K562 (cell line): ENCODE results near the gene TRPV6. TPM values are rescaled to one million over a fixed set of nuclear protein-coding genes. Genes with fewer than 3 reads are reported as not detected.

Experiments used
- ATAC-seq: fragments of 200-7000 bp; cut with Tn5 transposase; 3 replicates; pipeline ENCODE4 v1.9.1; 2020; ENCODE audit warnings: moderate library complexity
- BruUV-seq: library from RNA; stranded (reverse); fragments of 400-500 nt; replicated peaks from 2 replicates; lab custom pipeline; 2021; lab: Mats Ljungman, UMichigan
- CTCF ChIA-PET: fragments of 300-600 bp; formaldehyde crosslinking; extraction: SDS; loops from one replicate; lab custom pipeline; 2021; ENCODE audit warnings: low intra/inter-chr PET ratio; lab: Yijun Ruan, JAX
- POLR2A ChIA-PET: fragments of 300-600, 350-650 bp; sonication (Branson Sonifier 250); formaldehyde crosslinking; extraction: SDS; loops from one replicate; lab custom pipeline; 2021; ENCODE audit warnings: antibody characterized with exemption, inconsistent platforms; lab: Yijun Ruan, JAX
- DNase-seq, 4 experiments: peaks; one replicate each; pipeline versions ENCODE4 v3.0.0 to v3.0.0-alpha.2; 2011 to 2018; ENCODE audit warnings: low spot score in 3 of 4, mixed read lengths in 3 of 4; ENCODE audit errors: extremely low read depth in 1 of 4
- FAIRE-seq: peaks from 2 replicates; lab custom pipeline; 2011; peaks lifted over from hg19 to GRCh38; lab: Jason Lieb, UNC
- H2AFZ ChIP-seq: 2 replicates; pipeline ENCODE4 v1.6.0; 2011; ENCODE audit warnings: low read depth, low read length, control low read depth, inconsistent platforms
- H3K27ac ChIP-seq: fragments of 200-600 bp; 3 replicates; pipeline ENCODE4 v1.8.0; 2011; ENCODE audit warnings: low read depth, mild to moderate bottlenecking, control low read depth, inconsistent platforms, low read length, moderate library complexity, mixed read lengths; ENCODE audit errors: extremely low read depth
- H3K27me3 ChIP-seq, 2 experiments: fragments of 300-600 bp in 1 of 2; 2 replicates in 1 of 2; 3 replicates in 1 of 2; pipeline versions ENCODE4 v1.6.0 to v1.8.0; 2011; ENCODE audit warnings: inconsistent platforms in 2 of 2, low read length in 2 of 2, mild to moderate bottlenecking in 1 of 2, mixed read lengths in 1 of 2, moderate library complexity in 1 of 2; ENCODE audit not compliant: control insufficient read depth in 2 of 2, insufficient read depth in 2 of 2
- H3K36me3 ChIP-seq: fragments of 300-600 bp; 3 replicates; pipeline ENCODE4 v1.8.0; 2011; ENCODE audit warnings: mild to moderate bottlenecking, low read length, inconsistent platforms; ENCODE audit not compliant: control insufficient read depth, insufficient read depth
- H3K4me1 ChIP-seq, 2 experiments: fragments of 200-600 bp in 1 of 2; replicated peaks in 1 of 2; 2 replicates in 1 of 2; 3 replicates in 1 of 2; pipeline versions ENCODE4 v1.5.1 to v1.8.0; 2011; ENCODE audit warnings: inconsistent platforms in 2 of 2, low read length in 2 of 2, mild to moderate bottlenecking in 1 of 2, mixed read lengths in 1 of 2, moderate library complexity in 1 of 2; ENCODE audit not compliant: control insufficient read depth in 2 of 2, insufficient read depth in 2 of 2
- H3K4me2 ChIP-seq: 2 replicates; pipeline ENCODE4 v1.6.1; 2011; ENCODE audit warnings: low read length, control low read depth, inconsistent platforms, mixed read lengths; ENCODE audit not compliant: insufficient read depth
- H3K4me3 ChIP-seq: fragments of 200-600 bp; sonication (generic), shearing (Covaris generic); 2 replicates; pipeline ENCODE4 v1.5.1; 2016; ENCODE audit warnings: control low read depth, inconsistent platforms
- H3K79me2 ChIP-seq: fragments of 200-600 bp; 3 replicates; pipeline ENCODE4 v1.8.0; 2011; ENCODE audit warnings: low read length, inconsistent platforms; ENCODE audit not compliant: control insufficient read depth, insufficient read depth
- H3K9ac ChIP-seq, 2 experiments: 2 replicates each; pipeline versions ENCODE4 v1.6.0 to v1.6.1; 2011; ENCODE audit warnings: low read depth in 2 of 2, low read length in 2 of 2, control low read depth in 1 of 2, inconsistent platforms in 1 of 2, mild to moderate bottlenecking in 1 of 2, mixed read lengths in 1 of 2; ENCODE audit not compliant: insufficient read depth in 1 of 2
- H3K9me1 ChIP-seq: one replicate; pipeline ENCODE4 v1.6.0; 2011; ENCODE audit warnings: inconsistent platforms, mild to moderate bottlenecking, low read length, moderate library complexity; ENCODE audit not compliant: control insufficient read depth, insufficient read depth
- H3K9me3 ChIP-seq: replicated peaks from 2 replicates; pipeline ENCODE4 v1.5.1; 2011; ENCODE audit warnings: low read depth, low read length, inconsistent platforms; ENCODE audit not compliant: control insufficient read depth, insufficient read depth
- H4K20me1 ChIP-seq: replicated peaks from 2 replicates; pipeline ENCODE4 v1.6.1; 2011; ENCODE audit warnings: low read length, inconsistent platforms, mixed read lengths; ENCODE audit not compliant: control insufficient read depth, insufficient read depth
- ASH1L ChIP-seq: fragments of 450-650 bp; IDR thresholded peaks from 2 replicates; pipeline ENCODE4 v1.6.1; 2018; ENCODE audit warnings: borderline replicate concordance, mild to moderate bottlenecking, low read depth; ENCODE audit not compliant: partially characterized antibody
- CBX2 ChIP-seq: fragments of 200-600 bp; sonication (generic); IDR thresholded peaks from one replicate; pipeline ENCODE4 v1.6.1; 2012; ENCODE audit warnings: mild to moderate bottlenecking, low read length, inconsistent platforms; ENCODE audit not compliant: insufficient read depth, poor library complexity, severe bottlenecking
- JUN ChIP-seq, 2 experiments: sonication (generic) in 1 of 2; formaldehyde crosslinking in 1 of 2; IDR thresholded peaks; 2 replicates each; pipeline versions ENCODE4 v1.6.1 to v1.8.0; 2012 to 2022; ENCODE audit warnings: borderline replicate concordance in 2 of 2, mild to moderate bottlenecking in 2 of 2, improper control_type of control experiment in 1 of 2, low read depth in 1 of 2, low read length in 1 of 2, missing genetic modification reagents in 1 of 2
- MEIS2 ChIP-seq: fragments of 450-650 bp; IDR thresholded peaks from 2 replicates; pipeline ENCODE4 v1.6.1; 2014; ENCODE audit warnings: mild to moderate bottlenecking; ENCODE audit not compliant: partially characterized antibody
- PML ChIP-seq: IDR thresholded peaks from 2 replicates; pipeline ENCODE4 v1.6.1; 2012; ENCODE audit warnings: low read length, inconsistent platforms
- POLR3G ChIP-seq: IDR thresholded peaks from 2 replicates; pipeline ENCODE4 v1.6.1; 2011; ENCODE audit not compliant: insufficient read length, insufficient replicate concordance; ENCODE audit errors: extremely low read depth
- TRIM24 ChIP-seq, 2 experiments: fragments of 450-650 bp; IDR thresholded peaks; 2 replicates each; pipeline ENCODE4 v1.6.1; 2016
- WHSC1 ChIP-seq: IDR thresholded peaks from one replicate; pipeline ENCODE4 v1.6.1; 2012; ENCODE audit warnings: low read length, control low read depth, inconsistent platforms
- XRCC5 ChIP-seq: fragments of 200-400 bp; formaldehyde crosslinking; IDR thresholded peaks from 2 replicates; pipeline ENCODE4 v1.6.1; 2017; ENCODE audit warnings: low read depth, mild to moderate bottlenecking, low read length
- ZBTB11 ChIP-seq, 3 experiments: fragments of 200-800 bp in 1 of 3; fragments of 250-450 bp in 1 of 3; fragments of 450-650 bp in 1 of 3; sonication (Bioruptor Pico) in 1 of 3; sonication (Bioruptor generic) in 1 of 3; formaldehyde crosslinking in 1 of 3; IDR thresholded peaks; 2 replicates each; pipeline versions ENCODE4 v1.6.1 to v1.8.0; 2016 to 2022; ENCODE audit warnings: mild to moderate bottlenecking in 2 of 3, missing genetic modification characterization in 2 of 3, missing compliant biosample characterization in 1 of 3, moderate library complexity in 1 of 3
- ZBTB8A ChIP-seq: fragments of 450-650 bp; IDR thresholded peaks from 2 replicates; pipeline ENCODE4 v1.6.1; 2018; ENCODE audit warnings: mild to moderate bottlenecking, moderate library complexity; ENCODE audit not compliant: partially characterized antibody
- ZNF165 ChIP-seq: fragments of 250-450 bp; sonication (Bioruptor Pico); IDR thresholded peaks from 2 replicates; pipeline ENCODE4 v1.4.0; 2020; ENCODE audit warnings: borderline replicate concordance
- ZNF512 ChIP-seq: IDR thresholded peaks from 2 replicates; pipeline ENCODE4 v1.6.1; 2016; ENCODE audit warnings: missing genetic modification characterization, missing compliant biosample characterization
- WGBS: fragments of 100-300 bp; shearing (Covaris generic); methylation state at CpG from one replicate; pipeline ENCODE4 v1.1.6; 2016; ENCODE audit warnings: low coverage, mixed read lengths; ENCODE audit not compliant: insufficient coverage; ENCODE audit errors: missing lambda C conversion rate; 5-methylcytosine and 5-hydroxymethylcytosine counted together
- in situ Hi-C: fragments of 300-500 bp; cut with MboI; formaldehyde crosslinking; loops from 4 replicates; pipeline ENCODE4 v1.15.0; 2018; ENCODE audit warnings: inconsistent platforms, mixed read lengths
- intact Hi-C: fragments of 100-400 bp; cut with micrococcal nuclease; formaldehyde crosslinking; loops from 2 replicates; pipeline ENCODE4 v1.14.2; 2022
- polyA plus RNA-seq, 8 experiments: library from polyadenylated mRNA; depleted of rRNA in 4 of 8; stranded (reverse) in 5 of 8; unstranded in 3 of 8; fragments of >200 nt; fragmentation: Nextera tagmentation in 2 of 8; fragmentation: Illumina TruSeq in 1 of 8; extraction: Ambion mirVana in 2 of 8; extraction: Trizol in 1 of 8; gene quantifications; 2 replicates each; pipeline versions ENCODE4 v1.2.1 to v1.2.3, GENCODE V29; 2011 to 2014; ENCODE audit warnings: inconsistent platforms in 1 of 8, missing spikeins in 1 of 8
- total RNA-seq, 7 experiments: library from RNA; depleted of rRNA in 6 of 7; stranded (reverse); fragments of >200 nt in 6 of 7; fragmentation: Illumina TruSeq in 2 of 7; extraction: Trizol in 2 of 7; gene quantifications; 2 replicates each; pipeline versions ENCODE4 v1.2.1 to v1.2.3, GENCODE V29; 2011 to 2021; ENCODE audit warnings: low replicate concordance in 1 of 7

The TRPV6 gene
- total and polyA plus RNA-seq, 9 of the 15 experiments (the other 6 are each of a cell fraction or from before 2014, with no cell fraction given), result 0.04 to 0.36 (median 0.11) TPM

- POLR2A ChIA-PET, result no interaction called here
- H3K79me2 ChIP-seq, result no peaks in the 10 kb centered on the region
- H3K4me2 ChIP-seq, result no peak overlapping the region
- in situ Hi-C loops (no loop called here), intact Hi-C loops (loop anchor here (1.0 kb wide), 2 partner anchors 11 to 261 kb away; no protein-coding TSS in a partner anchor)
- no peak overlapping the region for H3K27ac ChIP-seq
- DNase-seq (no peak), FAIRE-seq (no peak), ATAC-seq (no peak)
- 9% methylated on average over 11 of the region's 13 CpGs for WGBS
- no peak for TF ChIP-seq ZBTB8A
- TF ChIP-seq XRCC5, result no peak
- TF ChIP-seq CBX2, result no peak
- no peak for TF ChIP-seq POLR3G
- TF ChIP-seq ASH1L, result no peak
- TF ChIP-seq ZBTB11 (CRISPR knock-in tag; IDR thresholded peaks at IDR 0.05), result no peak
- no peak for TF ChIP-seq MEIS2
- TF ChIP-seq ZNF165 (CRISPR knock-in tag), result no peak
- no peak for TF ChIP-seq ZNF512 (tag)
- no peak for TF ChIP-seq TRIM24 (IDR thresholded peaks at IDR 0.05)
- no peak for TF ChIP-seq WHSC1
- no peak for TF ChIP-seq JUN (IDR thresholded peaks at IDR 0.05; ENCODE audit: borderline replicate concordance, low read depth, low read length)
- TF ChIP-seq JUN (CRISPR knock-in tag; IDR thresholded peaks at IDR 0.05; ENCODE audit: borderline replicate concordance), result no peak
- no peak for TF ChIP-seq PML
- no peak overlapping the region for H3K4me3 ChIP-seq
- H3K36me3 ChIP-seq, result no peaks in the 10 kb centered on the region
- CTCF ChIA-PET, result interaction anchor here (0.5 to 2.0 kb wide), 2 partner anchors 12 to 15 kb away, joined by 3 to 15 read pairs; partner anchors contain the start of gene EPHB6
- peaks cover 4% of the 10 kb centered on the region; the same call in 1 of the 2 replicates for H4K20me1 ChIP-seq
- H2AFZ ChIP-seq, result no peak overlapping the region
- no peaks in the 10 kb centered on the region for H3K9me1 ChIP-seq
- H3K4me1 ChIP-seq, result peaks cover 0 to 30% of the 10 kb centered on the region in 2 experiments; a peak in 1 of 5 replicates
- H3K9me3 ChIP-seq, result no peaks in the 10 kb centered on the region
- H3K9ac ChIP-seq, result no peak overlapping the region; a peak in 1 of 4 replicates
- no TSS peak for BruUV-seq
- H3K27me3 ChIP-seq, result peaks cover 11 to 58% of the 10 kb centered on the region in 2 experiments; a peak in 4 of 5 replicates
These were observed 19.8 kb downstream of the TRPV6 start for GRCh38 chr7:142865766-142866165.
